Measurements from ENCODE around the gene RASAL2. TPM values are rescaled to one million over a fixed set of nuclear protein-coding genes. Genes with fewer than 3 reads are reported as not detected.

Gene RASAL2
- total RNA-seq, 1 experiment from 2014 or later, result 22.2 TPM

- Histone ChIP-seq H3K4ac (ENCODE audit: low read depth, low read length) (no peak overlapping the region), H3K4me2 (ENCODE audit: insufficient read depth, insufficient read length, low read length) (no peak overlapping the region), H2BK120ac (ENCODE audit: low read depth, low read length, poor library complexity, severe bottlenecking) (no peak overlapping the region), H3K56ac (ENCODE audit: insufficient read length, low read depth, low read length) (no peak overlapping the region), H2AFZ (ENCODE audit: low read length) (no peak overlapping the region), H2AK5ac (ENCODE audit: insufficient read length, low read length) (no peak overlapping the region), H4K5ac (ENCODE audit: insufficient read length, low read depth, low read length) (no peak overlapping the region), H3K27ac (ENCODE audit: insufficient read length, low read depth, low read length) (no peak overlapping the region), H4K20me1 (ENCODE audit: control insufficient read depth, insufficient read depth, insufficient read length) (no peaks in the 10 kb centered on the region), H3K9me3 (ENCODE audit: control insufficient read depth, low read depth, low read length) (no peaks in the 10 kb centered on the region), H3K23ac (ENCODE audit: insufficient read length, low read depth, low read length) (no peak overlapping the region), H4K91ac (ENCODE audit: insufficient read length, low read depth, low read length) (no peak overlapping the region), H3K14ac (ENCODE audit: insufficient read depth, low read length) (no peak overlapping the region), H2BK15ac (ENCODE audit: low read depth, low read length) (no peak overlapping the region), H2BK20ac (ENCODE audit: low read depth, low read length, poor library complexity, severe bottlenecking) (no peak overlapping the region), H4K8ac (replicated peaks; ENCODE audit: insufficient read length, low read depth, low read length) (no peak overlapping the region), H3K79me2 (ENCODE audit: insufficient read depth, low read length) (no peaks in the 10 kb centered on the region), H3K27me3 (ENCODE audit: insufficient read depth, low read length) (no peaks in the 10 kb centered on the region), H3T11ph (ENCODE audit: low read length) (no peak overlapping the region), H3K23me2 (ENCODE audit: insufficient read length, low read depth, low read length, poor library complexity, severe bottlenecking) (no peaks in the 10 kb centered on the region), H2BK12ac (ENCODE audit: insufficient read length, low read depth, low read length) (no peak overlapping the region), H2BK5ac (ENCODE audit: insufficient read length, low read length) (no peak overlapping the region), H3K79me1 (ENCODE audit: insufficient read depth, low read depth, low read length, poor library complexity, severe bottlenecking) (no peaks in the 10 kb centered on the region), H3K4me1 (ENCODE audit: insufficient read depth, low read length) (no peaks in the 10 kb centered on the region), H3K9ac (ENCODE audit: extremely low read depth, insufficient read length, low read length) (no peak overlapping the region), H3K18ac (ENCODE audit: insufficient read length, low read depth, low read length) (no peak overlapping the region)
- Mint-ChIP-seq H3K27me3 (ENCODE audit: low read depth) (no peaks in the 10 kb centered on the region), H3K9me3 (no peaks in the 10 kb centered on the region), H3K27ac (no peak overlapping the region), H3K4me1 (peaks cover 12 to 15% of the 10 kb centered on the region in 2 experiments), H3K36me3 (ENCODE audit: insufficient read depth in 1 of 3, low read depth in 3 of 3) (no peaks in the 10 kb centered on the region), H3K4me3 (no peak overlapping the region)
- no peak for DNase-seq
- TF ChIP-seq CTCF (conservative IDR thresholded peaks at IDR 0.05), result no peak
Measured at GRCh38 chr1:178434899-178435435, 341.1 kb downstream of the RASAL2 start.
